ENCODE data around the gene NSRP1. TPM values are rescaled to one million over a fixed set of nuclear protein-coding genes. Genes with fewer than 3 reads are reported as not detected.

The NSRP1 gene
- total RNA-seq, 1 donor from 2014 or later: 20.2 TPM

DNA sequence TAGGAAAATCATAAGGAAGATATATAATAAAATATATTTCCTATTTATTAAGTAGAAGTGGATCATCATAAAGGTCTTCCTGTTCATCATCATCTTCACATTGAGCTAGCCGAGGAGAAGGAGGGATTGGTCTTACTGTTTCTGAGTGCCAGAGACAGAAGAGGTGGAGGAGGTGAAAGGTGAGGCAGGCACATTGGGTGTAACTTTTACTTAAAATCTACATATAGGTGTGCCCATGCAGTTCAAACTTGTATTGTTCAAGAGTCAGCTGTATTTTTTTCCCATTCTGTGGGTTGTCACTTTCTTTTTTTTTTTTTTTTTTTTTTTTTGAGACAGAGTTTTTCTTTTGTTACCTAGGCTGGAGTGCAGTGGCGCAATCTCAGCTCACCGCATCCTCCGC is 34.9 kb downstream of the NSRP1 start:
- Mint-ChIP-seq H3K27ac (ENCODE audit: unreplicated experiment) (no peak overlapping the region), H3K9me3 (ENCODE audit: unreplicated experiment) (no peaks in the 10 kb centered on the region), H3K4me1 (ENCODE audit: unreplicated experiment) (peaks cover 4% of the 10 kb centered on the region), H3K36me3 (ENCODE audit: low read depth, unreplicated experiment) (peaks cover 11% of the 10 kb centered on the region), H3K27me3 (ENCODE audit: unreplicated experiment) (no peaks in the 10 kb centered on the region), H3K4me3 (ENCODE audit: unreplicated experiment) (no peak overlapping the region)
- no peak for DNase-seq (ENCODE audit: low spot score)
- TF ChIP-seq, protein P1, sequence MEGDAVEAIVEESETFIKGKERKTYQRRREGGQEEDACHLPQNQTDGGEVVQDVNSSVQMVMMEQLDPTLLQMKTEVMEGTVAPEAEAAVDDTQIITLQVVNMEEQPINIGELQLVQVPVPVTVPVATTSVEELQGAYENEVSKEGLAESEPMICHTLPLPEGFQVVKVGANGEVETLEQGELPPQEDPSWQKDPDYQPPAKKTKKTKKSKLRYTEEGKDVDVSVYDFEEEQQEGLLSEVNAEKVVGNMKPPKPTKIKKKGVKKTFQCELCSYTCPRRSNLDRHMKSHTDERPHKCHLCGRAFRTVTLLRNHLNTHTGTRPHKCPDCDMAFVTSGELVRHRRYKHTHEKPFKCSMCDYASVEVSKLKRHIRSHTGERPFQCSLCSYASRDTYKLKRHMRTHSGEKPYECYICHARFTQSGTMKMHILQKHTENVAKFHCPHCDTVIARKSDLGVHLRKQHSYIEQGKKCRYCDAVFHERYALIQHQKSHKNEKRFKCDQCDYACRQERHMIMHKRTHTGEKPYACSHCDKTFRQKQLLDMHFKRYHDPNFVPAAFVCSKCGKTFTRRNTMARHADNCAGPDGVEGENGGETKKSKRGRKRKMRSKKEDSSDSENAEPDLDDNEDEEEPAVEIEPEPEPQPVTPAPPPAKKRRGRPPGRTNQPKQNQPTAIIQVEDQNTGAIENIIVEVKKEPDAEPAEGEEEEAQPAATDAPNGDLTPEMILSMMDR (IDR thresholded peaks at IDR 0.05; ENCODE audit: unreplicated experiment): no peak

DNA sequence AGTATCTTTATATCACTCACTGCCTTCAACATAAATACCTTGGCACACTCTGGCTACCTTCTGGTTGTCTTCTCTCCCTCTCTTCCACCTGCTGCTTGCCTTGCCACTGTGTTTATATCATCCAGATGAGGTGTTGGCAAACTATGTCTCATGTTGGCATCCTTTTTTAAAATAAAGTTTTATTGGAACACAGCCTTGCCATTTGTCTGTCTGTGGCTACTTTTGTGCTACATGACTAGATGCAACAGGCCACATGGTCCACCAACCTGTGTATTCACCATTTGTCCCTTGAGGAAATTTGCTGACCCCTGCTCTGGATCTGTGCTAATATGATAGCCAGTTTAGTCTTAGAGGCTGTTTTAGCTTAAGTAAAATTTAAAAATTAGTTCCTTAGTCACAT is 36.8 kb downstream of the NSRP1 start:
- TF ChIP-seq, protein P1 (IDR thresholded peaks at IDR 0.05; ENCODE audit: unreplicated experiment): no peak
- H3K36me3 Mint-ChIP-seq (ENCODE audit: low read depth, unreplicated experiment): peaks cover 15% of the 10 kb centered on the region
- no peak overlapping the region for H3K27ac Mint-ChIP-seq (ENCODE audit: unreplicated experiment)
- peaks cover 1% of the 10 kb centered on the region for H3K4me1 Mint-ChIP-seq (ENCODE audit: unreplicated experiment)
- no peak overlapping the region for H3K4me3 Mint-ChIP-seq (ENCODE audit: unreplicated experiment)
- no peak for DNase-seq (ENCODE audit: low spot score)
- H3K9me3 Mint-ChIP-seq (ENCODE audit: unreplicated experiment): no peaks in the 10 kb centered on the region
- H3K27me3 Mint-ChIP-seq (ENCODE audit: unreplicated experiment): no peaks in the 10 kb centered on the region

DNA sequence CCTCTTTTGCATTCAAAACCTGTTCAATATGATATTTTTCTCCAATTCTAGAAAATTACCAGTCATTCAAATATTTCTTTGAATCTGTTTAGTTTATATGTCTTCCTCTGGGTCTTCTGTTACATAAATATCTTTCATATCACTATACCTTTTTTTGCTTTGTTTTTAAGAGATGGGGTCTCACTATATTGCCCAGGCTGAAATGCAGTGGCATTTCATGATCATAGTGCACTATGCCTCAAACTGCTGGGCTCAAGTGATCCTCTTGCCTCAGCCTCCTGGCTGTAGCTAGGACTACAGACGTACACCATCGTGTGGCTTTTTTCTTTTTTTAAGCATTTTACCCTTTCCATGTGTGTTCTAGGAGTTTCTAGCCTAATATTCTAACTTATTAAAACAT is 38.8 kb downstream of the NSRP1 start:
- Mint-ChIP-seq H3K36me3 (ENCODE audit: low read depth, unreplicated experiment) (peaks cover 25% of the 10 kb centered on the region), H3K27me3 (ENCODE audit: unreplicated experiment) (no peaks in the 10 kb centered on the region), H3K9me3 (ENCODE audit: unreplicated experiment) (no peaks in the 10 kb centered on the region), H3K27ac (ENCODE audit: unreplicated experiment) (no peak overlapping the region), H3K4me3 (ENCODE audit: unreplicated experiment) (no peak overlapping the region), H3K4me1 (ENCODE audit: unreplicated experiment) (no peaks in the 10 kb centered on the region)
- no peak for DNase-seq (ENCODE audit: low spot score)
- TF ChIP-seq, protein P1 (IDR thresholded peaks at IDR 0.05; ENCODE audit: unreplicated experiment): no peak

DNA sequence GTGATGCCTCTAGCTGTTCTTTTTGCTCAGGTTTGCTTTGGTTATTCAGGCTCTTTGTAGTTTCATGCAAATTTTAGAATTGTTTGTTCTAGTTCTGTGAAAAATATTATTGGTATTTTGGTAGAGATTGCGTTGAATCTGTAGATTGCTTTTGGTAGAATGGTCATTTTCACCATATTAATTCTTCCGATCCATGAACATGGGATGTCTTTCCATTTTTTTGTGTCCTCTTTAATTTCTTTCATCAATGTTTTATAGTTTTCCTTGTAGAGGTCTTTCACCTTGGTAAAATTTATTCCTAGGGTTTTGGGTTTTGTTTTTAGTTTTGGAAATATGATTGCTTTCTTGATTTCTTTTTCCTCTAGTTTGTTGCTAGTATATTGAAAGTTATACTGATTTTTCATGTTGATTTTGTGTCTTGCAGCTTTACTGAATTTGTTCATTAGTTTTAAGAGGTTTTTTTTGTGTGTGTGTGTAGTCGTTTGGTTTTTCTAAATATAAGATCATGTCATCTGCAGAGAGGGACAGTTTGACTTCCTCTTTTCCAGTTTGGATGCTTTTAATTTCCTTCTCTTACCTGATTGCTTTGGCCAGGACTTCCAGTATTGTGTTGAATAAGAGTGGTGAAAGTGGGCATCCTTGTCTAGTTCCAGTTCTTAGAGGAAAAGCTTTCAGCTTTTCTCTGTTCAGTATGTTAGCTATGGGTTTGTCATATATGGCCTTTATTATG is 42.4 kb downstream of the NSRP1 start:
- Mint-ChIP-seq H3K36me3 (ENCODE audit: low read depth, unreplicated experiment) (peaks cover 21% of the 10 kb centered on the region), H3K27ac (ENCODE audit: unreplicated experiment) (no peak overlapping the region), H3K4me1 (ENCODE audit: unreplicated experiment) (no peaks in the 10 kb centered on the region), H3K27me3 (ENCODE audit: unreplicated experiment) (no peaks in the 10 kb centered on the region), H3K9me3 (ENCODE audit: unreplicated experiment) (no peaks in the 10 kb centered on the region), H3K4me3 (ENCODE audit: unreplicated experiment) (no peak overlapping the region)
- DNase-seq (ENCODE audit: low spot score): no peak
- TF ChIP-seq, protein P1 (IDR thresholded peaks at IDR 0.05; ENCODE audit: unreplicated experiment): no peak

DNA sequence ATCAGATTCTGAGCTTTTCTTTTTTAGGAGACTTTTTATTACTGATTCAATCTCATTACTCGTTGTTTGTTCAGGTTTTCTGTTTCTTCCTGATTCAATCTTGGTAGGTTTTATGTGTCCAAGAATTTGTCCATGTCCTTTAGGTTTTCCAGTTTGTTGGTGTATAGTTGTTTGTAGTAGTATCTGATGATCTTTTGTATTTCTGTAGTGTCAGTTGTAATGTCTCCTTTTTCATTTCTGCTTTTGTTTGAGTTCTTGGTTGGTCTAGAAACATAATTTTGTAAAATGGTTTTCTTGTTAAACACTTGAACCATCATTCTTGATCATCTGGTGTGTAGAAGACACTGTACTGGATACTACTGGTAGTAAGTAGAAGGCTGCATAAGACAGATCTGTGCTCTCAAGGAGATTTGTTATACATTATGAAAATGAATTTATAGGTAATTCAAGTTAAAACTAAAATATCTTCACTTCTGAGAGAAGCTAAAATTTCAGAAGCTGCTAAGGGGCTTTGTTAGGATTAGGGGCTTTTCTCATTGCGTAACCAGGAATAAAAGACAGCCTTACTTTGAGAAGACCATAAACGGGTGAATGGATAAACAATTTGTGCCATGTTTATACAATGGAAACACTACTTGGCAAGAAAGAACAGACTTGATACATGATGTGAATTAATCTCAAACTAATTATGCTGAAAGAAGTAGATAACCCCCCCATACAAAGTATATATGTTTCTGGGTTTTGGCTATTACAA is 44.0 kb downstream of the NSRP1 start:
- H3K27ac Mint-ChIP-seq (ENCODE audit: unreplicated experiment): no peak overlapping the region
- no peak for DNase-seq (ENCODE audit: low spot score)
- H3K4me3 Mint-ChIP-seq (ENCODE audit: unreplicated experiment): no peak overlapping the region
- no peaks in the 10 kb centered on the region for H3K9me3 Mint-ChIP-seq (ENCODE audit: unreplicated experiment)
- peaks cover 4% of the 10 kb centered on the region for H3K4me1 Mint-ChIP-seq (ENCODE audit: unreplicated experiment)
- no peaks in the 10 kb centered on the region for H3K27me3 Mint-ChIP-seq (ENCODE audit: unreplicated experiment)
- peaks cover 21% of the 10 kb centered on the region for H3K36me3 Mint-ChIP-seq (ENCODE audit: low read depth, unreplicated experiment)
- TF ChIP-seq, protein P1 (IDR thresholded peaks at IDR 0.05; ENCODE audit: unreplicated experiment): no peak
